H1 (cell line): Measurements from ENCODE around the gene DENND11. TPM values are rescaled to one million over a fixed set of nuclear protein-coding genes. Genes with fewer than 3 reads are reported as not detected.

ENCODE experiments used
- CTCF ChIA-PET: fragments of 300-600 bp; sonication (Branson Sonifier 250); formaldehyde crosslinking; loops from one replicate; lab custom pipeline; 2021; ENCODE audit not compliant: partially characterized antibody; lab: Charles Lee
- POLR2A ChIA-PET: fragments of 300-600 bp; sonication (Branson Sonifier 250); formaldehyde crosslinking; loops from one replicate; lab custom pipeline; 2021; ENCODE audit warnings: inconsistent platforms; ENCODE audit not compliant: partially characterized antibody; lab: Charles Lee
- DNase-seq, 2 experiments: peaks; one replicate each; pipeline versions ENCODE4 v3.0.0 to v3.0.0-alpha.2; 2010 to 2022; ENCODE audit warnings: low spot score in 2 of 2, low read depth in 1 of 2, mixed read lengths in 1 of 2
- FAIRE-seq: peaks from 2 replicates; lab custom pipeline; 2011; peaks lifted over from hg19 to GRCh38; lab: Jason Lieb, UNC
- H2AFZ ChIP-seq: 2 replicates; pipeline ENCODE4 v1.8.1; 2012; ENCODE audit warnings: low read length, inconsistent platforms
- H2AK5ac ChIP-seq: 2 replicates; pipeline ENCODE4 v1.6.1; 2013; ENCODE audit warnings: low read depth, low read length
- H2BK120ac ChIP-seq: replicated peaks from 2 replicates; pipeline ENCODE3; 2013; ENCODE audit warnings: low read depth, low read length, inconsistent platforms
- H2BK12ac ChIP-seq: 2 replicates; pipeline ENCODE4 v1.6.1; 2013; ENCODE audit warnings: low read depth, low read length
- H2BK15ac ChIP-seq: 2 replicates; pipeline ENCODE4 v1.6.1; 2013; ENCODE audit warnings: low read length
- H2BK20ac ChIP-seq: 2 replicates; pipeline ENCODE4 v1.6.1; 2013; ENCODE audit warnings: low read length
- H2BK5ac ChIP-seq: 2 replicates; pipeline ENCODE4 v1.6.1; 2013; ENCODE audit warnings: low read depth, low read length
- H3K14ac ChIP-seq: 2 replicates; pipeline ENCODE4 v1.6.1; 2013; ENCODE audit warnings: inconsistent platforms; ENCODE audit not compliant: insufficient read length
- H3K18ac ChIP-seq: 2 replicates; pipeline ENCODE4 v1.6.1; 2013; ENCODE audit warnings: low read length; ENCODE audit errors: extremely low read depth
- H3K23ac ChIP-seq: 2 replicates; pipeline ENCODE4 v1.6.1; 2013; ENCODE audit warnings: inconsistent platforms; ENCODE audit not compliant: insufficient read length
- H3K23me2 ChIP-seq: 2 replicates; pipeline ENCODE4 v1.6.1; 2013; ENCODE audit warnings: low read depth, low read length
- H3K27ac ChIP-seq: 2 replicates; pipeline ENCODE4 v1.6.1; 2011; ENCODE audit warnings: low read depth, low read length, inconsistent platforms
- H3K27me3 ChIP-seq, 4 experiments: replicated peaks in 1 of 4; 1 replicate in 1 of 4; 2 replicates in 3 of 4; pipeline versions ENCODE4 v1.6.1 to v1.8.1; 2011 to 2013; ENCODE audit warnings: low read length in 3 of 4, mild to moderate bottlenecking in 3 of 4, inconsistent platforms in 2 of 4, mixed read lengths in 2 of 4, moderate library complexity in 1 of 4; ENCODE audit not compliant: control insufficient read depth in 3 of 4, insufficient read depth in 3 of 4; ENCODE audit errors: extremely low read depth in 1 of 4
- H3K36me3 ChIP-seq, 4 experiments: 2 replicates each; pipeline versions ENCODE4 v1.6.1 to v1.8.1; 2011 to 2013; ENCODE audit warnings: mild to moderate bottlenecking in 4 of 4, low read length in 3 of 4, moderate library complexity in 2 of 4, control low read depth in 1 of 4, inconsistent platforms in 1 of 4; ENCODE audit not compliant: insufficient read depth in 4 of 4, control insufficient read depth in 2 of 4
- H3K4ac ChIP-seq: replicated peaks from 2 replicates; pipeline ENCODE3; 2013; ENCODE audit warnings: low read length, low read depth, mixed read lengths, inconsistent platforms; ENCODE audit not compliant: insufficient read length
- H3K4me1 ChIP-seq, 4 experiments: replicated peaks in 1 of 4; 1 replicate in 1 of 4; 2 replicates in 3 of 4; pipeline versions ENCODE4 v1.6.1 to v1.8.1; 2011 to 2013; ENCODE audit warnings: low read length in 3 of 4, inconsistent platforms in 2 of 4, mixed read lengths in 1 of 4; ENCODE audit not compliant: insufficient read depth in 4 of 4, control insufficient read depth in 3 of 4
- H3K4me2 ChIP-seq, 2 experiments: 2 replicates each; pipeline versions ENCODE4 v1.6.1 to v1.8.1; 2011 to 2013; ENCODE audit warnings: low read depth in 2 of 2, low read length in 2 of 2, control low read depth in 1 of 2, inconsistent platforms in 1 of 2, mild to moderate bottlenecking in 1 of 2; ENCODE audit not compliant: insufficient read depth in 1 of 2
- H3K4me3 ChIP-seq, 4 experiments: fragments of 200-600, 300-600 bp in 1 of 4; sonication (generic), shearing (Covaris generic), sonication (Bioruptor Twin) in 1 of 4; 2 replicates each; pipeline versions ENCODE4 v1.5.1 to v1.8.1; 2011 to 2016; ENCODE audit warnings: low read length in 4 of 4, low read depth in 3 of 4, control low read depth in 2 of 4, inconsistent platforms in 2 of 4, mild to moderate bottlenecking in 2 of 4, mixed read lengths in 1 of 4, moderate library complexity in 1 of 4; ENCODE audit not compliant: insufficient read depth in 2 of 4; ENCODE audit errors: extremely low read depth in 1 of 4
- H3K56ac ChIP-seq: replicated peaks from 2 replicates; pipeline ENCODE3; 2013; ENCODE audit warnings: low read depth, mild to moderate bottlenecking, mixed read lengths, low read length, inconsistent platforms; ENCODE audit not compliant: insufficient read length
- H3K79me1 ChIP-seq: 2 replicates; pipeline ENCODE4 v1.6.1; 2013; ENCODE audit warnings: low read depth, low read length, control low read depth
- H3K79me2 ChIP-seq, 2 experiments: 2 replicates each; pipeline versions ENCODE4 v1.6.1 to v1.8.1; 2012 to 2013; ENCODE audit warnings: low read length in 2 of 2, mild to moderate bottlenecking in 2 of 2, inconsistent platforms in 1 of 2; ENCODE audit not compliant: insufficient read depth in 2 of 2, control insufficient read depth in 1 of 2
- H3K9ac ChIP-seq, 4 experiments: replicated peaks in 1 of 4; 1 replicate in 1 of 4; 2 replicates in 3 of 4; pipeline versions ENCODE4 v1.6.1 to v1.8.1; 2011 to 2013; ENCODE audit warnings: low read depth in 3 of 4, low read length in 3 of 4, control low read depth in 2 of 4, mild to moderate bottlenecking in 2 of 4, moderate library complexity in 2 of 4, inconsistent platforms in 1 of 4; ENCODE audit errors: extremely low read depth in 1 of 4
- H3K9me3 ChIP-seq, 2 experiments: 2 replicates each; pipeline versions ENCODE4 v1.6.1 to v1.8.1; 2012 to 2013; ENCODE audit warnings: mild to moderate bottlenecking in 2 of 2, moderate library complexity in 2 of 2, control low read depth in 1 of 2, inconsistent platforms in 1 of 2, low read depth in 1 of 2, low read length in 1 of 2, mixed read lengths in 1 of 2; ENCODE audit not compliant: insufficient read depth in 2 of 2
- H4K20me1 ChIP-seq, 2 experiments: replicated peaks in 1 of 2; 2 replicates each; pipeline versions ENCODE3 to v1.8.1; 2011 to 2013; ENCODE audit warnings: inconsistent platforms in 2 of 2, low read length in 2 of 2, mild to moderate bottlenecking in 1 of 2; ENCODE audit not compliant: insufficient read depth in 2 of 2, control insufficient read depth in 1 of 2
- H4K5ac ChIP-seq: 2 replicates; pipeline ENCODE4 v1.6.1; 2013; ENCODE audit warnings: low read length, low read depth, mixed read lengths, inconsistent platforms; ENCODE audit not compliant: insufficient read length
- H4K8ac ChIP-seq: 2 replicates; pipeline ENCODE4 v1.8.0; 2013; ENCODE audit warnings: mild to moderate bottlenecking, moderate library complexity, low read length, inconsistent platforms; ENCODE audit not compliant: insufficient read depth; ENCODE audit errors: extremely low read depth
- H4K91ac ChIP-seq: replicated peaks from 2 replicates; pipeline ENCODE3; 2013; ENCODE audit warnings: low read length, mixed read lengths, inconsistent platforms; ENCODE audit not compliant: insufficient read length
- CTCF ChIP-seq, 3 experiments: IDR thresholded peaks; 1 replicate in 2 of 3; 2 replicates in 1 of 3; pipeline versions ENCODE4 v1.5.1 to v1.6.1; 2011; ENCODE audit warnings: low read length in 3 of 3, mild to moderate bottlenecking in 3 of 3, inconsistent platforms in 2 of 3, low read depth in 1 of 3, moderate library complexity in 1 of 3; ENCODE audit not compliant: insufficient read depth in 1 of 3; ENCODE audit errors: control extremely low read depth in 1 of 3
- E2F6 ChIP-seq: IDR thresholded peaks from 2 replicates; pipeline ENCODE4 v1.6.1; 2012; ENCODE audit warnings: inconsistent platforms
- EGR1 ChIP-seq: IDR thresholded peaks from 2 replicates; pipeline ENCODE4 v1.6.1; 2011; ENCODE audit warnings: low read depth, low read length, borderline replicate concordance
- JUND ChIP-seq: IDR thresholded peaks from 2 replicates; pipeline ENCODE4 v1.6.1; 2011; ENCODE audit warnings: mild to moderate bottlenecking, improper control_type of control experiment, low read length
- NRF1 ChIP-seq: IDR thresholded peaks from 2 replicates; pipeline ENCODE4 v1.6.1; 2011; ENCODE audit warnings: mild to moderate bottlenecking, low read depth, low read length, improper control_type of control experiment
- SAP30 ChIP-seq: fragments of 300-600 bp; sonication (generic); IDR thresholded peaks from 2 replicates; pipeline ENCODE4 v1.7.1; 2012; ENCODE audit warnings: low read length, moderate library complexity, mild to moderate bottlenecking, inconsistent platforms; ENCODE audit not compliant: insufficient read depth, insufficient replicate concordance
- WGBS, 2 experiments: shearing (Covaris generic) in 1 of 2; methylation state at CpG; one replicate each; pipeline versions ENCODE4 v1.1.6 to v1.1.7; 2013 to 2015; ENCODE audit warnings: low lambda C conversion rate in 2 of 2, mixed read lengths in 2 of 2, inconsistent platforms in 1 of 2, low coverage in 1 of 2, missing lambda C conversion rate in 1 of 2; ENCODE audit not compliant: insufficient replicate concordance in 2 of 2, insufficient coverage in 1 of 2, insufficient read length in 1 of 2; ENCODE audit errors: extremely low coverage in 1 of 2, missing lambda C conversion rate in 1 of 2; 5-methylcytosine and 5-hydroxymethylcytosine counted together
- polyA plus RNA-seq, 7 experiments: library from polyadenylated mRNA; depleted of rRNA in 3 of 7; stranded (reverse) in 5 of 7; unstranded in 2 of 7; fragments of >200 nt in 5 of 7; fragments of 200-250 nt in 2 of 7; gene quantifications; 1 replicate in 5 of 7; 2 replicates in 1 of 7; 4 replicates in 1 of 7; pipeline versions ENCODE4 v1.2.1 to v1.2.3, GENCODE V29; 2011 to 2013; ENCODE audit warnings: missing spikeins in 2 of 7, mixed read lengths in 2 of 7
- total RNA-seq: library from RNA; stranded (reverse); fragmentation: NEBNext Ultra II Directional; extraction: Animal tissue kit (Norgen Biotek cat#: 25700); gene quantifications from 2 replicates; pipeline ENCODE4 v1.2.1, GENCODE V29; 2021

DENND11 gene
- total and polyA plus RNA-seq, 2 of the 8 experiments (the other 6 are each of a cell fraction or from before 2014, with no cell fraction given) = 8.0 to 26.8 TPM

- Histone ChIP-seq H2AK5ac (no peak overlapping the region), H4K5ac (no peak overlapping the region), H3K9ac (peak overlapping the region; percentile 88 to 98 (median 96)), H4K91ac (no peak overlapping the region), H3K79me2 (peaks cover 4 to 39% of the 10 kb centered on the region in 2 experiments), H3K23ac (no peak overlapping the region), H3K56ac (no peak overlapping the region)
- POLR2A ChIA-PET = interaction anchor here (0.9 to 3.3 kb wide), 14 partner anchors 9 to 118 kb away, joined by 3 to 21 read pairs (median 5); partner anchors contain the start of gene DENND11
- TF ChIP-seq E2F6 (0 out of 2 replicates have a peak, but pooled peaks have one; percentile 6), CTCF (IDR thresholded peaks at IDR 0.05; ENCODE audit: control extremely low read depth in 1 of 3, insufficient read depth in 1 of 3, low read depth in 1 of 3, low read length in 3 of 3) (0 out of 4 replicates have a peak, but pooled peaks of 1 of the 3 experiments have one; percentile 18), EGR1 (no peak), SAP30 (peak; percentile 35), NRF1 (no peak), JUND (no peak)
- TF ChIP-seq, all 59 proteins: peak for 3
- H2BK120ac ChIP-seq = no peak overlapping the region
- FAIRE-seq (no peak), DNase-seq (no peak)
- peak overlapping the region; percentile 98; the same call in 1 of the 2 replicates for H3K18ac ChIP-seq
- peak overlapping the region; percentile 99; the same call in 1 of the 2 replicates for H4K8ac ChIP-seq
- no peak overlapping the region for H3K4ac ChIP-seq
- H2BK12ac ChIP-seq = peak overlapping the region; percentile 84; the same call in 1 of the 2 replicates
- H3K9me3 ChIP-seq = no peaks in the 10 kb centered on the region
- peak overlapping the region; percentile 69 to 70 for H3K4me2 ChIP-seq
- peaks cover 0 to 6% (median 2%) of the 10 kb centered on the region in 4 experiments; a peak in 3 of 7 replicates for H3K4me1 ChIP-seq
- 4% methylated on average over 6 of the region's 6 CpGs; no CpG with 5 or more reads in 1 of the 2 experiments for WGBS, 2 experiments
- peaks cover 4% of the 10 kb centered on the region; the same call in 1 of the 2 replicates for H3K79me1 ChIP-seq
- peaks cover 0 to 2% of the 10 kb centered on the region in 2 experiments for H4K20me1 ChIP-seq
- peak overlapping the region; percentile 97 for H2BK5ac ChIP-seq
- peaks cover 2% of the 10 kb centered on the region; the same call in 1 of the 2 replicates for H3K23me2 ChIP-seq
- no peak overlapping the region for H2BK20ac ChIP-seq
- peak overlapping the region; percentile 98 for H3K27ac ChIP-seq
- CTCF ChIA-PET = interaction anchor here (0.5 to 2.0 kb wide), 18 partner anchors 9 to 292 kb away, joined by 3 to 16 read pairs (median 4); partner anchors contain the start of genes TAS2R3 and WEE2
- H3K4me3 ChIP-seq = peak overlapping the region; percentile 70 to 100 (median 98)
- H3K27me3 ChIP-seq = no peaks in the 10 kb centered on the region
- no peak overlapping the region for H3K14ac ChIP-seq
- H2BK15ac ChIP-seq = no peak overlapping the region
- H3K36me3 ChIP-seq = peaks cover 11 to 42% (median 26%) of the 10 kb centered on the region in 4 experiments
- peak overlapping the region; percentile 90; the same call in 1 of the 2 replicates for H2AFZ ChIP-seq
Measured at GRCh38 chr7:141738592-141739013, 36.6 kb upstream of the DENND11 start.
